ENCODE results near the gene SCN8A.

Gene SCN8A

DNA sequence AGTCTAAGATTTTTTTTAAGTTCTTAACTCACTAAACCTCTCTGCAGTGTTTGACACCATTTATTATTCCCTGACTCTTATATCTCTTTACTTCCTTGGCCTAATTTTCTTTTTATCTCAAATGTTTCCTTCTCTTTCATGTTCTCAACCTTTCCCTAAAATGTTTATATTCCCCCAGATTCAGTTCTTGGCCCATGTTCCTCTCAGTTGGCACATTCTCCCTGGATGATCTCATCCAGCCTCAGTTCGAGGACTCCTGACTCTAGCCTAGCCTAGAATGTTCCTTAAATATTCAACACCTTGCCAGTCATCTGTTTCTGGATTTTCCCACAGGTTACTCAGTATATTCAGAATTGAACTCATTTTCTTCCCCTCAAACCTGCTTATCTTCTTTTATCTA is 81.3 kb downstream of the SCN8A start:
- DNase-seq (ENCODE audit: low spot score) = no peak

DNA sequence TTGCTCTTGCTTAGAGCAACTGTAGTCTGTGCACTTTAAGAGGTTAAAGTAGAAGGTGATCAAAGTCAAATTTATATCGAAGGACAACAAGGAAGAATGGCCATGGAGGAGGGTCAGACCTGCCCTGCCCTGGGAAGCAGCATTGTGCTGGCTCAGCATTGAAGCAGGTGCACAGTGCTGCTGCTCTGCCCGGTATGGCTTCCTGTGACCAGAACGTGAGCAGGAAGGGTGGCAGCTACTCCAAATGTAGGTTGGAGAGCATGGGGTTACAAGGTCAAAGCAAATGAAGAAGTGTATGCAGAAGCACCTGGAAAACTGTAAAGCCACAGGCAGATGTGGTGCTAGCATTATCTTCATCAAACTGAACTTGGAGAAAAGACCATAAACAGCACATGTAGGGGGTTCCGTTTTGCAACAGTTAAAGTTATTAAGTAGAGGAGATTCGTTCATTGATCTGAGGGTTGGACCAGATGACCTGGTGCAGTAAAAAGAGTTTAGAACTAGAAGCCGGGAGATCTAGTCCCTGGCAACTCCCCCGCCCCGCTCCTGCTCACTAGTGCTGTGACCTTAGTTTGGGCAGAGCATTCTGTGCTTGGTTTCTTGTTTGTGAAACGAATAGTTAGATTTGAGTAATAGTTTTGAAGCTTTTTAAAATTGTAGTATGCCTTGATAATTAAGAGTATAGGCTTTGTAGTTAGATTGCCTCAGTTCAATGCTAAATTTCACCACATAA is 84.2 kb downstream of the SCN8A start:
- no peak for DNase-seq (ENCODE audit: low spot score)

DNA sequence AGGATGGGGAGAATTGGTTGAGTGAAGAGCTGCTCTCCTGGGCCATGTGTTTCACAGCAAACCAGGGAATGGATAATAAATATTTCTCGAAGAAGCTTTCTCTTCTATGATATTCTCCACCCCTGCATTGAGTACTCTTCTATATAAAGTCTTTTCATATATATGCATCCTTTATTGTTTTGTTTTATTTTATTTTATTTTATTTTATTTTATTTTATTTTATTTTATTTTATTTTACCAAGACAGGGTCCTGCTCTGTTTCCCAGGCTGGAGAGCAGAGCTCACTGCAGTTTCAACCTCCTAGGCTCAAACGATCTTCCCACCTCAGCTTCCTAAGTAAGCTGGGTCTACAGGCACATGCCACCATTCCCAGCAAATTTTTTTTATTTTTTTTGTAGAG is 85.8 kb downstream of the SCN8A start:
- no peak for DNase-seq (ENCODE audit: low spot score)

DNA sequence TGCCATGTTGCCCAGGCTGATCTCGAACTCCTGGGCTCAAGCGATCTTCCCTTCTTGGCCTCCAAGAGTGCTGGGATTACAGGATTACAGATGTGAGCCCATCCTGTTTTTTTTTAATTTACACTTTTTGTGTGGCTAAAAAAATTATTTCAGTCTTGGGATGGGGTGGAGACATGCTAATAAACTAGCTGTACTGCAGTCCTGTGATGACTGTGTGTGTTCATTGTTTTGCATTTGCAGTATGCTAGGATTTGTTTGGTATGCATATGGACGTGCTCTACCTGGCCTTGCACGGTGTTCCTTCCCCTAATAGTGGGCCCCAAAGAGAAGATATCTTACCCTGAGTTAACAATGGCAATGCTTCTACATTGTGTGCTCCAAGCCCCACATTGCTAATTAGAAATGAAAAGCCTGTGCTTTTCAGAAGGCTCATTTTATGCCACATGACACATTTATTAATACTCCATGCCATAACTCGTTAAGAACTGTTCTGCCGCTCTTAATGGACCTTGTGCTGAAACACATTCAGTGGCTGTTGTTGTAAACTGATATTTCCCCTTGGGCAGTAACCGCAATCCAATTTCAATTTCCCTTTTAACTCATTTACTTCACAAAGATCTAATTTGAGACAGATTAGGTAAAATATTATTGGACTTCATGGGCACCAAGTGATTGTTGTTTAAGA is 86.4 kb downstream of the SCN8A start:
- DNase-seq (ENCODE audit: low spot score) = no peak

DNA sequence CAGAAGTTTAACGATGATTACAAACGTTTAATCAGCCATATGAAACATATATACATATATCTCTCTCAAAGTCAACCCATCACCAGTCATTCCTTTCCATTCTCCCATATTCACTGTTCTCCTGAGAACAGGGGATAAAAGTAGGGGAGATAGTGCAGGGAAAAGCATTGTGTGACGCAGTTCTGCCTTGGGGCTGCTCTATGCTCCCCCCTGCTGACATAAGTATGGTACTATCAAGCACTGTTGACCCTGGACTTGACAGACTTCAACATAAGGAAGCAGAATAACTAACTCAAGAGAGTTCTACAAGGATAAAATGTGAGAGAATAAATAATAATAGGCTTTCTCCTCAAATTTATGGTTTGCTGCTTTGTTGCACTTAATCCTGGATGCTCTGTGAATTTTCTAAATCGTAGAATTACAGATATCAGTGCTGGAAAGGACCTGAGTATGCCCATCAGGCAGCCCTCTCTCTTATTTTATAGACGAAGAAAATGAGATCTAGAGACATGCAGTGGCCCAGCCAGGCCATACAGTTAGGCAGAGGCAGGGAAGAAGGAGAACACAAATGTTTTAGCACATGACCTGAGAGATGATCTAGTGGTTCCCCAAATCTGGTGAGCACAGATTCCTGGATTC is 87.2 kb downstream of the SCN8A start:
- peak; percentile 66 for DNase-seq (ENCODE audit: low spot score)

DNA sequence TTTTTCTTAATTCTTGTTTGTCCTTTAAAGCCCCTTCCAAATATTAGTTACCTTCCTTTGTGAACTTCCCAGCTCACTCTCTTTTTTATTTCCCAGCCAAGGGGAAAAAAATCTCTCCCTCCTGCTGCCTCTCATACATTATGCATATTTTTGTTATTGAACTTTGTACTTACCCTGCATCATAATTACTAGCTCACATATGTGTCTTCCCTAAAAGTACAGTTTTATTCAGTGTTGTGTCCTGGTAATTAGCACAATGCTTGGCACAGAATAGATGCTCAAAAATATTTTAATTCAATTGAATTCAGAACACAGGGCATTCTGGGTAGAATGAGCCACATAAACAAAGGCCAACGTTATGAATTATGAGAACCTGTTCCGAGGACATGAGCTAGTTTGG is 91.9 kb downstream of the SCN8A start:
- no peak for DNase-seq (ENCODE audit: low spot score)

DNA sequence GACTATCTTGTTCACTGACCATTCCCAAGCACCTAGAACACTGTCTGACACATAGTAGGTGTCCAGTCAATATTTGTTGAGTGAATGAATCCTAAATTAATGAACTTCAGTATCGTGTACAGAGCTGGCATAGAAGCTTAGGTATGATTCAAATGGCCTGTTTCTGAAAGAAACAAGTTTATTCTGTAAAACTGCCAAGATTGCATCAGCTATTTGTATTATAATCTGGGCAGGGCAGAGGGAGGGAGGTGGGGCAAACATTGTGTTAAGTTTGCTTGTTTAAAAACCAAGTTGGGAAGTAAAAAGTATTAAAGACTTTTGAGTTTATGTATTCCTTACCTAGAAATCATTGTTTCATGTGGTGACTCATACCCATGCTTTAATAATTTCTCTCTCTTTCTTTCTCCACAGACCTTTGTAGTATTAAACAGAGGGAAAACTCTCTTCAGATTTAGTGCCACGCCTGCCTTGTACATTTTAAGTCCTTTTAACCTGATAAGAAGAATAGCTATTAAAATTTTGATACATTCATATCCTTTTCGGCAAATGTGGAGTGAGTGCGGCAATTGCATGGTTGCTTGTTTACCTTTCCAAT is 92.8 kb downstream of the SCN8A start:
- peak; percentile 61 for DNase-seq (ENCODE audit: low spot score)

DNA sequence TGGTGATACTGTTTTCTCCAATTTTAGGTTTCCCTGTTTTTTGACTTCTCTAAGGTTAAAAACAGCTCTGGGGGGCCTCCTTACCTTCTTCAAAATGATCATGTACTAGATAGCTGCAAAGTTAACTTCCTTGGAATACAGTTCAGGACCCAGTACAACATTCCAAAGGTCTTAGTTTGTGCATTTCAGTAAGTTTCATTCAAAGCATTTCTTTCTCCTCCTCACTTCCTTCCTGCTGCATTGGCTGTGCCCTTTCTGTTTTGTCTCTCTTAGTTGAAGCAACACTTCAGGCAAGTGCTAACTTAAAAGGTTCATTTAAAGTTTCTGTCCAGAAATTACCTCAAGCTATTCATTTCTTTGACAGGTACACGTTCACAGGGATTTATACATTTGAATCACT is 95.7 kb downstream of the SCN8A start:
- DNase-seq (ENCODE audit: low spot score) = no peak

DNA sequence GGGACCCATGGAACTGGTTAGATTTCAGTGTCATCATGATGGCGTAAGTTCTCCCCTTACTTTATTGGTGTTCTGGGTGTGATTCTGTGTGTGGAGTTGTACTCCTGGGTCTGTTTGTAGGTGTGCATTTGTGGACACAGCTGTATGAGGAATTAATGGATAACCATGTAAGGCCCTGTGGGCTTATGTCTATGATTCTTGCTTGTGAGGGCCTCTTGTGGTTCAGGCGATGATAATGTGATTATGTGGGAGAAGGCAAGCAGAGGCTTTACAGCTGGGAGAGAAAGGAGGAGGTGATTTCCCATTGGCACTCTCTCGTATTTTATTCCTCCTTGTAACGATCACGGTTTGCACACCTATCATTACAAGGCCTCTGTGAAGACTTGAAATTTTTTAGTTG is 96.1 kb downstream of the SCN8A start:
- no peak for DNase-seq (ENCODE audit: low spot score)

DNA sequence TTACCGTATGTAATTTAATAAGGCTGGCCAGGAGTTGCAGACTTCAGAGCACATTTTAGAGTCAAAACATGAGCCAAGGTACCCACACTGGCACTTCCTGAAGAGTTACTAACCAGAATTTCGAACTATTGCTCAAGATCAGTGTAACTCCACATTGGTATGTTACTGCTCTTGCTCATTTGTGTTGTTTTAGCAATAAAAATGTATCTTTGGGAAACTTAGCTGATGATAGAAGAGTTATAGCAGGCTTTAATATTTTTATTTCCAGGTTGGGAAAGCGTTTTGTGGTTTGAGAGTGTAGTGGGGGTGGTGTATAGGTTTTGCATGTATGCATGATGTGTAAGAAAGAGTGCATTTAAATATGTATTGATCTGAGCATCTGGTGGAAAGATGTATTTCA is 96.6 kb downstream of the SCN8A start:
- DNase-seq (ENCODE audit: low spot score) = no peak

DNA sequence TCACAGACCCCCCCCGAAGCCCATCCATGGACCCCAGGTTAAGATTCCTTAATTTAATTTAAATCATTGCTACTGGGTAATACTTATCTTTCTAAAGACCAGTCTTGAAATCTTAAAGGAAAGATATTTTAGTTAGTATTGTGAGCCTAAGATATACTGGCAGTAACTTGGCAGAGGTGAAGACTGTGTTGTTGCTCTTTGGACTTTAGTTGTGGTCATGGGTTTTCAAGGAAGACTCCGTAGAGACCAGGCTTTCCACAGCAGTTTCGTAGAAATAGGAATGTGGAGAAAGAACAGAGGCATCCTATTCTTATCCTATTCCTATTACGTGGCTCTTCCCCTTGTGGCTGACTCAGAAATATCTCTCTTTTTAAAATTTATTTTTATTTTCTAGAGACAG is 99.0 kb downstream of the SCN8A start:
- no peak for DNase-seq (ENCODE audit: low spot score)

DNA sequence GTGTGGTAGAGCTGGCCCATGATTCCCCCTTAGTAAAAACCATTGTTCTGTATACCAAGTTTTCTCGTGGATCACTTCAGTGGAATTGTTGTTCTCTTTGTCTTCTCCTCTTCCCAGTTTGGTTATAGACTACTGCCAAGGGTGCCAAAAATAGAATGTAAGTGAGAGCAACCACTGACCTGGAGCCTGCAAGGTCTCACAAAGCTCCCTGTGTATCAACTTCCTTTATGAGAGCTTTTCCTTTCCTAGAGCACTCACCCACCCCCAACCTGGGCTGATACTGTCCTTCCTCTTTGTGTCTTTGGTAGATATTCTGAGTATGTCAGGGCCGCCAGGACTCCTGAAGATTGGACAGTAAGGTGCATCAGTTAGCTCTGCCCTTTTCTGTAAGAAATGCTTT is 101.0 kb downstream of the SCN8A start:
- DNase-seq (ENCODE audit: low spot score) = no peak

DNA sequence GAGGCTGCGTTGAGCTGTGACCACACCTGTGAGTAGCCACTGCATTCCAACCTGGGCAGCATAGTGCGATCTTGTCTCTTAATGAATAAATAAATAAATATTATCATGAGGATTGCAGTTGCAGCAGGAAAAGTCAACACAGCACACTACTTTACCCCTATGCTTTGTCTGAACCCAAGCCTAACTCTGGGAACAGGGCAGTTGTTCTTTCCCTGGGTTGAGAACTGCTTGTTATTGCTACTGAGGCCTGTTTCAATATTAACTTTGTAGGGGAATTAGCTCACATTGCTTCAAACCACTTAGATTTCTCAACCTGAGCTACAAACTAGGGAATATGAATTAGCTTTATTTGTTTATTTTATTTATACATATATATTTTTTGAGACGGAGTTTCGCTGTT is 102.5 kb downstream of the SCN8A start:
- DNase-seq (ENCODE audit: low spot score) = no peak

DNA sequence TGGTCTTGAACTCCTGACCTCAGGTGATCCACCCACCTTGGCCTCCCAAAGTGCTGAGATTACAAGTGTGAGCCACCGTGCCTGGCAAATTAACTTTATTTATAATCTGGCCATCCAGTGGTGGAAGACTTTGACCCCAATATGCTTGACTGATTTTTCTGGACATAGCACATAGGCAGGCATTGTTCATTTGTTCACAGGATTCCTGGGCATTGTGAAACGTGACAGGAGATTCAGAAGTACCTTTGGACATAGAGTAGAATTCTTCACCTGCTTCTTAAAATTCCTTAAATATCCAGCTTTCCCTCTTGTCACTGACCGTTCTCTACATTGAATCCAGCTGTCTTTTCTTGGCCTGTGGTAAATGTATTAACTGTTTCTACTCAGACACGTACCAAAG is 103.1 kb downstream of the SCN8A start:
- DNase-seq (ENCODE audit: low spot score) = no peak

DNA sequence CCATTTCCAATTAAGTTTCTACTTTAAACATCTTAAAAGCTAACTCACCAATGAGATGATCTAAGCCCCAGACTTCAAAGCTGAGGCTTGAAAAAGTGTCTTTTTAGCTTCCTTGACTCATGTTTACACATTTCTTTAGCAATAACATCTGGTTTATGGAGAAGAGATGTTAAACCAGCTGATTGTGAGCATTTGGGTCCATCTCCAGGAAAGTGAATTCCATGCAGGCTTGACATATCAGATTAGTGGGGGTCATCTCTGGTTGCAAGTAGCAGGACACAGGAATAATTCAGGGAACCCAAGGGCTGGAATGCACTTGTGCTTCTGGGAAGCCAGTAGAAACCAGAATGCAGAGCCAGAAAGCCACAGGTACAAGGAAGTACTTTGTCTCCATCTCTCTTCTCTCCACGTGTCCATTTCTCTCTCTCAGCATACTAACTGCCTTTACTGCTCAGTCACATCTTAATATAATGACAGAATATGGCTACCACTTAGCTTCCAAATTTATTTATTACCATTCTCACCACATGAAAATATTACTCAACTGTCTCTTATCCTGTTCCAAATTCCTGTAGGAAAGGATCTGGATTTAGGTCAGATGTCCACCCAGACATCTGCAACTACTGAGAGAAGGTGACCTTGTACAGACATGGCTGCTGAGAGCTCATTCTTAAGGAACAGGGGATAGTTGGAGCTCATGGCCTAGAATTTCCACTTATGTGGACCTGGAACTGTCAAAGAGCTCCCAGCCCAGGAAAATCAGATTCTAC is 104.4 kb downstream of the SCN8A start:
- no peak for DNase-seq (ENCODE audit: low spot score)

DNA sequence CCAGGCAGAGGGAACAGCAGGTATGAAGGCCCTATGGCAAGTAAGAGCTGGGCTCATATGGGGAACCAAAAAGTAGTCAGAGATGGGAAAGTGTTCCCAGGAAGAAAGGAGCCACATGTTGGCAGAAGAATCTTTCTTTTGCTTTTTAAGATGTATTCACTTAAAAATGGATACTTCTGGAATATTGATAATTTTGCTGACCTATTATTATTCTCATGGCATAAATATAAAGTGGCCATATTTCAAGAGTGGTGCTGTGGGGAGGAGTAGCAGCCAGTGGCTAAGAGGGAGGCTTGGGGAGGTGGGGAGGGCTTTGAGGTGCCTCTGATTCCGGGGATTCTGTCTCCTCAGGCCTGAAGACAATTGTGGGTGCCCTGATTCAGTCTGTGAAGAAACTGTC is 108.2 kb downstream of the SCN8A start:
- DNase-seq (ENCODE audit: low spot score) = no peak

DNA sequence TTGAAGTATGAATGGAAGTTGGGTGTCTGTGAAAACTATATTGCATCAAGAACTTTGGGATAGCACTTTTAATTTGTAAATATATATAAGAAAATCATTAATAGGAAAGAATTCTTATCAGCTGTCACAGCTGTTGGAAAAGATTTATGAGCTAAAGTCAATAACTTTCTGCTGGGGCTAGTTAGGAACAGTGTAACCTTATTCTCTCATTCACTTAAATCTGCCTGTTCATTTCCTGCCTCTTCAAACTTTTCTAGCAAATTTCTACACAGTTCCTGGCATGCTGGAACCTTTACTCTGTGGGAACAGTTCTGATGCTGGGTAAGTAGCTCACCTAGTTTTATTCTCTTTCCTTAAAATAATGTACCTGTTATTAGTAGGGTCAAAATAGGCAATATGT is 109.9 kb downstream of the SCN8A start:
- DNase-seq (ENCODE audit: low spot score) = no peak

DNA sequence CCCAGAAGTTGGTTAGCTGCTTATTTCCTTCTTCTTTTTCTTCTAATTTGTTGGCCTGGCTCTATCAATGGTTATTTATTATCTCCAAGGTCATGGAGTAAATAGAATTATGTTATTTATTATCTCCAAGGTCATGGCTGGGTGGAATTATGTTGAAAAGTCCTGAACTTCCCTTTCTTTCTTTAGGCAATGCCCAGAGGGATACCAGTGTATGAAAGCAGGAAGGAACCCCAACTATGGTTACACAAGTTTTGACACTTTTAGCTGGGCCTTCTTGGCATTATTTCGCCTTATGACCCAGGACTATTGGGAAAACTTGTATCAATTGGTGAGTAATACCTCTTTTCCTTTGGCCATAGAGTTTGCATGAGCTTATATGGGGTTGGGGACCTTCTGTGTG is 111.6 kb downstream of the SCN8A start:
- DNase-seq (ENCODE audit: low spot score) = no peak

DNA sequence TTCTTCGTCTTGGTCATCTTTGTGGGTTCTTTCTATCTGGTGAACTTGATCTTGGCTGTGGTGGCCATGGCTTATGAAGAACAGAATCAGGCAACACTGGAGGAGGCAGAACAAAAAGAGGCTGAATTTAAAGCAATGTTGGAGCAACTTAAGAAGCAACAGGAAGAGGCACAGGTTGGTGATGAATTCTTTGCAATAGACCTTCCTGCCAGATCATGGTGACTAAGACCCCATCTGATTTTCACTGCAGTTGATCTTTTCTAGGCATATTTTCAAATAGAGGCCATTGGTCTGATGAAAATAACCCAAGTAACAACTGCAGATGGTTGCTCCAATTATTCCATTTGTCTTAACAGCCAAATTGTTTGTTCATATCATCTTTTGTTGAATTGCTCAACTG is 114.4 kb downstream of the SCN8A start:
- no peak for DNase-seq (ENCODE audit: low spot score)

DNA sequence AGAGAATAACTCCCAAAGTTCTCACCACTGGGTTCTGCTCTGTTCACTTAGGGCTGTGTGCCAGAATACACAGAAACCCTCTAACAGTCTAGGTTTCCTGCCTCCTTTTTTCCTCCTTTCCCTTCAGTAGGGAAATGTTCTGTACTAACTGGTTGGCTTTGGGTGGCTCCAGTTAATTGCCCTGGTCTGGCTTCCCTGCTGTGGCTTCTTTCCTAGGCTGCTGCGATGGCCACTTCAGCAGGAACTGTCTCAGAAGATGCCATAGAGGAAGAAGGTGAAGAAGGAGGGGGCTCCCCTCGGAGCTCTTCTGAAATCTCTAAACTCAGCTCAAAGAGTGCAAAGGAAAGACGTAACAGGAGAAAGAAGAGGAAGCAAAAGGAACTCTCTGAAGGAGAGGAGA is 115.2 kb downstream of the SCN8A start:
- no peak for DNase-seq (ENCODE audit: low spot score)

DNA sequence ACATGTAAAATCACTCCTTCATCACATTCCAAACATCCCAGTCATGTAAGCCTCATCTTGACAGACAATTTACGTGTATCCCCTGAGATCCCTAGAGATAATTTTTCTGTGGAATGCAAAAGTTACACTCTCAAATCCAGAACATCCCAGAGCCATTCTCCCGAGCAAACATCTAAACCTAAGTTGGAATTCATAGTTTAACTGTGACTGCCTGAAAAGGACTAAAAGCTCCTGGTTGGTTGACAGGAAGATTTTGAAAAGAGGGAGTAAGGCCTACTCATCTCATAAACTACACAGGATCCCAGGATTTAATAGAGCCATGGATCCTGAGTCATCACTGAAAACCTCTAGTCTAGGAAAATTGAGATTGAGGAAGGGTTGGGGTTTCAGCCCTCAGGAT is 123.6 kb downstream of the SCN8A start:
- no peak for DNase-seq (ENCODE audit: low spot score)

DNA sequence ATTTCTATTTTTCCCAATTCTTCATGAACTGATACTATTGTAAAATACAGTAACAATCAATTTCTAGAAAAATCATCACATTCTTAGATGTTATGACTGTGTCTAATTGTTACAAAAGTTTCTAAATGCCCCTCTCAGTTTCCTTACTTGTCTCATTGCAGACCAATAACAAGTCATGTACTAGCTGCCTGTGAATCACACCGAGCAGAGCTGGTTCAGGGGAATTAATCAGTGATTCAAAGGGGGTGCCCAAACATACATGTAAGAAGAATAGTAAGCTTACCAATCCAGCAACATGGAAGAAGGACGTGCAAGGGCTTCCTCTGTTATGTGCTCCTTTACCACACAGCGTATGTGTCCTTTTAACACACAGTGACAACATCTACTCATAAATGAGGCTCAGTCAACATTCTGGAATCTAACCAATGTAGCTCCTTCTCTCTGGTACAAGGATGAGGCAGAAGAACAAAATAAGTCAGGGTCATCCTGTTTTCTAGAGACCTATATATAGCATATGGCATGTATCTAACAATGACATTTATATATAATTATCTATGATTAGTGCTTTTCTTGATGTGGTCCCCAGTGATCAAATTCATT is 126.4 kb downstream of the SCN8A start:
- DNase-seq (ENCODE audit: low spot score) = no peak
